Measurements from ENCODE around the gene FSTL4. TPM values are rescaled to one million over a fixed set of nuclear protein-coding genes. Genes with fewer than 3 reads are reported as not detected.

The FSTL4 gene
- polyA plus RNA-seq, 1 donor from 2014 or later, result 0.57 TPM

- no peak overlapping the region for H2AFZ ChIP-seq (ENCODE audit: low read depth, low read length)
- H3F3A ChIP-seq (ENCODE audit: insufficient read depth, low read length, poor library complexity, severe bottlenecking), result no peaks in the 10 kb centered on the region
- no peaks in the 10 kb centered on the region for H3K79me2 ChIP-seq (replicated peaks; ENCODE audit: insufficient read depth, low read length)
- no peaks in the 10 kb centered on the region for H3K9me2 ChIP-seq (ENCODE audit: insufficient read depth, low read length)
- no peaks in the 10 kb centered on the region for H3K36me3 ChIP-seq (ENCODE audit: insufficient read depth, low read length)
- no peaks in the 10 kb centered on the region for H3K27me3 ChIP-seq (ENCODE audit: insufficient read depth, low read depth, low read length)
- peak overlapping the region; percentile 11 for H3K4me3 ChIP-seq (ENCODE audit: low read length)
- H4K20me1 ChIP-seq (ENCODE audit: insufficient read depth), result no peaks in the 10 kb centered on the region
- no peak overlapping the region for H3K27ac ChIP-seq (ENCODE audit: low read length)
- no peak overlapping the region for H3K4me2 ChIP-seq (ENCODE audit: low read length)
- no peaks in the 10 kb centered on the region for H3K9me3 ChIP-seq (ENCODE audit: low read length)
- H3K9ac ChIP-seq (ENCODE audit: low read length), result no peak overlapping the region
- TF ChIP-seq RAD21 (conservative IDR thresholded peaks at IDR 0.05) (no peak), EZH2 (IDR thresholded peaks at IDR 0.05; ENCODE audit: borderline replicate concordance, insufficient read depth, low read length, poor library complexity, severe bottlenecking) (no peak), POLR2AphosphoS5 (IDR thresholded peaks at IDR 0.05) (no peak), SMC3 (conservative IDR thresholded peaks at IDR 0.05; ENCODE audit: poor library complexity) (no peak), CTCF (IDR thresholded peaks at IDR 0.05; ENCODE audit: poor library complexity, severe bottlenecking) (no peak)
Measured at GRCh38 chr5:133467826-133468463, 144.4 kb downstream of the FSTL4 start.

GRCh38 chr5:133467335-133467779 lies 145.0 kb downstream of the FSTL4 start:
- Histone ChIP-seq H2AFZ (ENCODE audit: low read depth, low read length) (no peak overlapping the region), H3K27me3 (ENCODE audit: insufficient read depth, low read depth, low read length) (no peaks in the 10 kb centered on the region), H3K79me2 (replicated peaks; ENCODE audit: insufficient read depth, low read length) (no peaks in the 10 kb centered on the region), H3K9me3 (ENCODE audit: low read length) (no peaks in the 10 kb centered on the region), H3K36me3 (ENCODE audit: insufficient read depth, low read length) (no peaks in the 10 kb centered on the region), H3K9me2 (ENCODE audit: insufficient read depth, low read length) (no peaks in the 10 kb centered on the region), H3K9ac (ENCODE audit: low read length) (no peak overlapping the region), H3K27ac (ENCODE audit: low read length) (no peak overlapping the region), H4K20me1 (ENCODE audit: insufficient read depth) (no peaks in the 10 kb centered on the region), H3K4me2 (ENCODE audit: low read length) (no peak overlapping the region), H3F3A (ENCODE audit: insufficient read depth, low read length, poor library complexity, severe bottlenecking) (no peaks in the 10 kb centered on the region), H3K4me3 (ENCODE audit: low read length) (peak overlapping the region; percentile 11)
- TF ChIP-seq REST (IDR thresholded peaks at IDR 0.05; ENCODE audit: borderline replicate concordance) (peak; percentile 7), EZH2 (IDR thresholded peaks at IDR 0.05; ENCODE audit: borderline replicate concordance, insufficient read depth, low read length, poor library complexity, severe bottlenecking) (no peak), MXI1 (conservative IDR thresholded peaks at IDR 0.05; ENCODE audit: poor library complexity, severe bottlenecking) (no peak), RAD21 (conservative IDR thresholded peaks at IDR 0.05) (no peak), EP300 (conservative IDR thresholded peaks at IDR 0.05; ENCODE audit: poor library complexity, severe bottlenecking) (no peak), POLR2AphosphoS5 (IDR thresholded peaks at IDR 0.05) (peak; percentile 10)

Measured in neural cell (in vitro differentiated cells).